CD14-positive monocyte (primary cell): ENCODE results near the gene ENOSF1. TPM values are rescaled to one million over a fixed set of nuclear protein-coding genes. Genes with fewer than 3 reads are reported as not detected.

Experiments
- DNase-seq, 3 donors: peaks; one replicate each; pipeline ENCODE4 v3.0.0-alpha.2; 2011 to 2022
- H2AFZ ChIP-seq: 2 replicates; pipeline ENCODE4 v1.6.0; 2012; ENCODE audit warnings: mild to moderate bottlenecking, low read depth, low read length, inconsistent platforms; ENCODE audit not compliant: insufficient read depth, poor library complexity, severe bottlenecking
- H3K27ac ChIP-seq, 2 donors: 1 replicate in 1 of 2; 2 replicates in 1 of 2; pipeline ENCODE4 v1.5.1; 2012 to 2013; ENCODE audit warnings: low read length in 2 of 2, control low read depth in 1 of 2, inconsistent platforms in 1 of 2, low read depth in 1 of 2, mild to moderate bottlenecking in 1 of 2
- H3K27me3 ChIP-seq, 2 donors: one replicate each; pipeline versions ENCODE4 v1.6.0 to v1.6.1; 2011 to 2013; ENCODE audit warnings: low read length in 2 of 2; ENCODE audit not compliant: control insufficient read depth in 2 of 2, insufficient read depth in 2 of 2
- H3K36me3 ChIP-seq, 2 donors: replicated peaks in 1 of 2; 1 replicate in 1 of 2; 2 replicates in 1 of 2; pipeline versions ENCODE4 v1.5.1 to v1.6.1; 2012 to 2013; ENCODE audit warnings: low read length in 2 of 2, control low read depth in 1 of 2, inconsistent platforms in 1 of 2, mild to moderate bottlenecking in 1 of 2; ENCODE audit not compliant: insufficient read depth in 2 of 2, control insufficient read depth in 1 of 2
- H3K4me1 ChIP-seq, 2 donors: 1 replicate in 1 of 2; 2 replicates in 1 of 2; pipeline versions ENCODE4 v1.5.1 to v1.6.1; 2012 to 2013; ENCODE audit warnings: low read length in 2 of 2, control low read depth in 1 of 2, inconsistent platforms in 1 of 2, mild to moderate bottlenecking in 1 of 2, moderate library complexity in 1 of 2; ENCODE audit not compliant: insufficient read depth in 2 of 2, control insufficient read depth in 1 of 2
- H3K4me2 ChIP-seq: replicated peaks from 2 replicates; pipeline ENCODE3; 2012; ENCODE audit warnings: low read length, moderate library complexity, mild to moderate bottlenecking; ENCODE audit not compliant: poor library complexity, severe bottlenecking; ENCODE audit errors: extremely low read depth
- H3K4me3 ChIP-seq, 3 experiments: fragments of 200-600 bp in 1 of 3; sonication (generic) in 1 of 3; replicated peaks in 1 of 3; 1 replicate in 2 of 3; 2 replicates in 1 of 3; pipeline ENCODE4 v1.5.1; 2011 to 2013; ENCODE audit warnings: low read length in 3 of 3, mild to moderate bottlenecking in 3 of 3, control low read depth in 2 of 3, low read depth in 2 of 3, inconsistent platforms in 1 of 3, moderate library complexity in 1 of 3
- H3K79me2 ChIP-seq: 2 replicates; pipeline ENCODE4 v1.6.0; 2012; ENCODE audit warnings: mild to moderate bottlenecking, control low read depth, inconsistent platforms, low read length, moderate library complexity; ENCODE audit not compliant: insufficient read depth
- H3K9ac ChIP-seq: 2 replicates; pipeline ENCODE4 v1.6.0; 2017; ENCODE audit warnings: low read length, mild to moderate bottlenecking; ENCODE audit not compliant: insufficient read depth, poor library complexity, severe bottlenecking
- H3K9me3 ChIP-seq, 2 donors: replicated peaks in 1 of 2; 1 replicate in 1 of 2; 2 replicates in 1 of 2; pipeline versions ENCODE4 v1.5.1 to v1.6.1; 2012 to 2013; ENCODE audit warnings: low read length in 2 of 2, control low read depth in 1 of 2; ENCODE audit not compliant: control insufficient read depth in 1 of 2, insufficient read depth in 1 of 2
- H4K20me1 ChIP-seq: 2 replicates; pipeline ENCODE4 v1.6.0; 2012; ENCODE audit warnings: mild to moderate bottlenecking, low read length, control low read depth, moderate library complexity; ENCODE audit not compliant: insufficient read depth
- H3K27ac Mint-ChIP-seq, 7 donors: one replicate each; pipeline ENCODE4 v1.8.0; 2020; ENCODE audit warnings: mild to moderate bottlenecking in 7 of 7, mixed read lengths in 7 of 7, moderate library complexity in 6 of 7, inconsistent platforms in 2 of 7
- H3K27me3 Mint-ChIP-seq, 3 donors: one replicate each; pipeline ENCODE4 v1.8.0; 2021 to 2022; ENCODE audit warnings: low read depth in 3 of 3, mild to moderate bottlenecking in 3 of 3, mixed read lengths in 3 of 3, moderate library complexity in 3 of 3, inconsistent platforms in 1 of 3
- H3K36me3 Mint-ChIP-seq, 2 donors: one replicate each; pipeline ENCODE4 v1.8.0; 2020; ENCODE audit warnings: mixed read lengths in 2 of 2, inconsistent platforms in 1 of 2, mild to moderate bottlenecking in 1 of 2
- H3K4me1 Mint-ChIP-seq: one replicate; pipeline ENCODE4 v1.8.0; 2020; ENCODE audit warnings: mild to moderate bottlenecking, mixed read lengths
- H3K4me3 Mint-ChIP-seq, 2 donors: one replicate each; pipeline ENCODE4 v1.8.0; 2020; ENCODE audit warnings: mild to moderate bottlenecking in 2 of 2, mixed read lengths in 2 of 2, moderate library complexity in 1 of 2
- H3K9me3 Mint-ChIP-seq, 7 donors: one replicate each; pipeline ENCODE4 v1.8.0; 2020 to 2022; ENCODE audit warnings: mixed read lengths in 7 of 7, mild to moderate bottlenecking in 6 of 7, moderate library complexity in 6 of 7, inconsistent platforms in 2 of 7
- CTCF ChIP-seq: fragments of 200-600 bp; IDR thresholded peaks from one replicate; pipeline ENCODE4 v1.8.0; 2022; ENCODE audit warnings: antibody characterized with exemption, mild to moderate bottlenecking
- WGBS: methylation state at CpG from one replicate; pipeline ENCODE4 v1.1.5; 2013; ENCODE audit warnings: missing lambda C conversion rate; ENCODE audit not compliant: insufficient coverage; 5-methylcytosine and 5-hydroxymethylcytosine counted together
- intact Hi-C, 2 donors: fragments of 100-400 bp; cut with micrococcal nuclease; formaldehyde crosslinking; loops; one replicate each; pipeline versions ENCODE4 v1.15.0 to v1.15.1; 2023
- polyA plus RNA-seq, 3 donors: library from polyadenylated mRNA; depleted of rRNA in 1 of 3; unstranded in 2 of 3; stranded (reverse) in 1 of 3; fragments of 300-500 nt in 2 of 3; fragments of >200 nt in 1 of 3; fragmentation: Illumina TruSeq in 2 of 3; gene quantifications; 1 replicate in 2 of 3; 2 replicates in 1 of 3; pipeline ENCODE4 v1.2.3, GENCODE V29; 2012 to 2021

The ENOSF1 gene
- polyA plus RNA-seq, 3 donors: 2.2 to 11.6 (median 2.3) TPM

- Mint-ChIP-seq H3K9me3 (no peaks in the 10 kb centered on the region), H3K36me3 (peaks cover 57 to 65% of the 10 kb centered on the region in 2 donors)
- H3K36me3 ChIP-seq: peaks cover 22 to 74% of the 10 kb centered on the region in 2 donors
These were observed 37.1 kb downstream of the ENOSF1 start for GRCh38 chr18:675307-675706.

GRCh38 chr18:673769-674168, 38.7 kb downstream of the ENOSF1 start:
- H3K4me1 ChIP-seq: no peaks in the 10 kb centered on the region
- H3K9me3 Mint-ChIP-seq: no peaks in the 10 kb centered on the region
- H2AFZ ChIP-seq: no peak overlapping the region
- H3K27ac ChIP-seq: no peak overlapping the region
- H3K9ac ChIP-seq: no peak overlapping the region
- DNase-seq: no peak
- peaks cover 29 to 87% of the 10 kb centered on the region in 2 donors for H3K36me3 ChIP-seq
- no peak overlapping the region for H3K4me3 Mint-ChIP-seq
- no peaks in the 10 kb centered on the region for H3K9me3 ChIP-seq
- intact Hi-C loops: loop anchor here in 1 of 2 donors (5.0 kb wide), 1 partner anchor 39 kb away; the partner anchor contains the start of gene ENOSF1
- no peaks in the 10 kb centered on the region for H3K4me1 Mint-ChIP-seq
- TF ChIP-seq CTCF: no peak
- H3K36me3 Mint-ChIP-seq: peaks cover 61 to 67% of the 10 kb centered on the region in 2 donors
- H3K27me3 Mint-ChIP-seq: no peaks in the 10 kb centered on the region
- H3K4me2 ChIP-seq: no peak overlapping the region
- H4K20me1 ChIP-seq: no peaks in the 10 kb centered on the region
- H3K4me3 ChIP-seq: no peak overlapping the region
- no peaks in the 10 kb centered on the region for H3K27me3 ChIP-seq
- no CpG with 5 or more reads among the region's 5 CpGs for WGBS
- H3K27ac Mint-ChIP-seq: no peak overlapping the region
- H3K79me2 ChIP-seq: no peaks in the 10 kb centered on the region

More at GRCh38 chr18:675307-675706, 37.1 kb downstream of the ENOSF1 start:
- Histone ChIP-seq H4K20me1 (no peaks in the 10 kb centered on the region), H3K4me3 (no peak overlapping the region), H3K27ac (no peak overlapping the region), H3K4me1 (no peaks in the 10 kb centered on the region), H3K9ac (no peak overlapping the region), H2AFZ (no peak overlapping the region), H3K79me2 (no peaks in the 10 kb centered on the region), H3K4me2 (no peak overlapping the region), H3K9me3 (no peaks in the 10 kb centered on the region), H3K27me3 (no peaks in the 10 kb centered on the region)
- 100% methylated on average over 3 of the region's 7 CpGs for WGBS
- Mint-ChIP-seq H3K27ac (peak overlapping the region in 1 of 7 donors; percentile 60), H3K4me1 (no peaks in the 10 kb centered on the region), H3K4me3 (no peak overlapping the region), H3K27me3 (no peaks in the 10 kb centered on the region)
- intact Hi-C loops: no loop called here
- no peak for DNase-seq
- TF ChIP-seq CTCF: no peak
